Fibroblast of lung (primary cell): Measurements from ENCODE around the gene NEK4. TPM values are rescaled to one million over a fixed set of nuclear protein-coding genes. Genes with fewer than 3 reads are reported as not detected.

ENCODE experiments used
- DNase-seq, 2 donors: peaks; one replicate each; pipeline versions ENCODE4 v3.0.0 to v3.0.0-alpha.2; 2010; ENCODE audit warnings: low read depth in 2 of 2
- H2AFZ ChIP-seq: 2 replicates; pipeline ENCODE4 v1.5.1; 2012; ENCODE audit warnings: low read length, control low read depth, inconsistent platforms
- H3K27ac ChIP-seq: 2 replicates; pipeline ENCODE4 v1.5.1; 2011; ENCODE audit warnings: low read length, control low read depth; ENCODE audit not compliant: insufficient read depth
- H3K27me3 ChIP-seq: 2 replicates; pipeline ENCODE4 v1.5.1; 2011; ENCODE audit warnings: mild to moderate bottlenecking, low read length; ENCODE audit not compliant: control insufficient read depth, insufficient read depth
- H3K36me3 ChIP-seq: 2 replicates; pipeline ENCODE4 v1.5.1; 2011; ENCODE audit warnings: low read length; ENCODE audit not compliant: control insufficient read depth, insufficient read depth
- H3K4me1 ChIP-seq: 2 replicates; pipeline ENCODE4 v1.5.1; 2011; ENCODE audit warnings: low read length; ENCODE audit not compliant: control insufficient read depth, insufficient read depth; ENCODE audit errors: extremely low read depth
- H3K4me2 ChIP-seq: 2 replicates; pipeline ENCODE4 v1.5.1; 2011; ENCODE audit warnings: low read length, control low read depth; ENCODE audit not compliant: insufficient read depth; ENCODE audit errors: extremely low read depth
- H3K4me3 ChIP-seq, 4 experiments: fragments of 200-600 bp in 1 of 4; sonication (generic) in 1 of 4; replicated peaks in 1 of 4; 2 replicates each; pipeline ENCODE4 v1.5.1; 2011 to 2016; ENCODE audit warnings: low read length in 4 of 4, low read depth in 3 of 4, mild to moderate bottlenecking in 3 of 4, control low read depth in 2 of 4, inconsistent platforms in 1 of 4, mixed read lengths in 1 of 4; ENCODE audit not compliant: insufficient read depth in 1 of 4; ENCODE audit errors: control extremely low read depth in 1 of 4
- H3K79me2 ChIP-seq: 2 replicates; pipeline ENCODE4 v1.5.1; 2012; ENCODE audit warnings: mild to moderate bottlenecking, low read length, inconsistent platforms; ENCODE audit not compliant: control insufficient read depth, insufficient read depth
- H3K9ac ChIP-seq: 2 replicates; pipeline ENCODE4 v1.5.1; 2011; ENCODE audit warnings: mild to moderate bottlenecking, low read length, control low read depth; ENCODE audit not compliant: insufficient read depth
- H3K9me3 ChIP-seq: 2 replicates; pipeline ENCODE4 v1.5.1; 2012; ENCODE audit warnings: low read depth, low read length; ENCODE audit not compliant: control insufficient read depth, insufficient read depth
- H4K20me1 ChIP-seq: 2 replicates; pipeline ENCODE4 v1.5.1; 2011; ENCODE audit warnings: low read length; ENCODE audit not compliant: control insufficient read depth, insufficient read depth; ENCODE audit errors: extremely low read depth
- CTCF ChIP-seq, 2 donors: IDR thresholded peaks in 1 of 2; conservative IDR thresholded peaks in 1 of 2; 1 replicate in 1 of 2; 2 replicates in 1 of 2; pipeline ENCODE4 v1.5.1; 2011 to 2012; ENCODE audit warnings: low read length in 2 of 2, control low read depth in 1 of 2, inconsistent platforms in 1 of 2, low read depth in 1 of 2, mild to moderate bottlenecking in 1 of 2
- EZH2 ChIP-seq: IDR thresholded peaks from 2 replicates; pipeline ENCODE4 v1.5.1; 2012; ENCODE audit warnings: low read length, control low read depth, mild to moderate bottlenecking; ENCODE audit errors: missing control alignments
- polyA plus RNA-seq, 2 donors: library from polyadenylated mRNA; depleted of rRNA in 1 of 2; stranded (reverse) in 1 of 2; unstranded in 1 of 2; fragments of >200 nt; gene quantifications; 2 replicates each; pipeline ENCODE4 v1.2.1, GENCODE V29; 2011 to 2012; ENCODE audit warnings: missing spikeins in 1 of 2
- total RNA-seq: library from RNA; depleted of rRNA; stranded (reverse); fragments of >200 nt; gene quantifications from 2 replicates; pipeline ENCODE4 v1.2.1, GENCODE V29; 2014

NEK4 gene
- total and polyA plus RNA-seq, 2 donors (not counting 1 experiment from before 2014, with no cell fraction given), result 16.0 to 24.9 TPM

DNA sequence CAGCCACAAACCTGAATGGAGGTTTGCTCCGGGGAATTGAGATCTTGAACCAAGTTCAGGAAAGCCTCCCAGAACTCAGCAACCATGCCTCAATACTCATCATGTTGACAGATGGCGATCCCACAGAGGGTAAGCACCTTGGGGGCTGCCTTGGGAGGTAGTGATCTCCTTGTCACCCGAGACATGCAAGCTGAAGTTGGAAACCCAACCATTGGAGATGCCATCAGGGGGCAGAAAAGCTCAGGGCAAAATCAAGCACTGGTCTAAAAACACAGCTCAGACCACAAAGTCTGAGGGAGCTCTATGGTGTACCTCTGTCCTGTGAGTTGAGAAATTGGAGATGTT is 12.4 kb upstream of the NEK4 start:
- Histone ChIP-seq H3K27ac (no peak overlapping the region), H4K20me1 (no peaks in the 10 kb centered on the region), H3K36me3 (no peaks in the 10 kb centered on the region), H3K4me3 (no peak overlapping the region), H3K9me3 (no peaks in the 10 kb centered on the region), H3K4me1 (no peaks in the 10 kb centered on the region), H3K79me2 (no peaks in the 10 kb centered on the region), H2AFZ (no peak overlapping the region), H3K4me2 (no peak overlapping the region), H3K9ac (no peak overlapping the region), H3K27me3 (peaks cover 20% of the 10 kb centered on the region)
- DNase-seq, result peak in 1 of 2 donors; percentile 4
- no peak for TF ChIP-seq CTCF (conservative IDR thresholded peaks at IDR 0.05 in 1 of 2, IDR thresholded peaks at IDR 0.05 in 1 of 2; ENCODE audit: low read depth in 1 of 2, low read length in 2 of 2)
- TF ChIP-seq EZH2, result no peak

- no peaks in the 10 kb centered on the region for H3K4me1 ChIP-seq
- H3K9me3 ChIP-seq, result no peaks in the 10 kb centered on the region
- peaks cover 20% of the 10 kb centered on the region for H3K27me3 ChIP-seq
- no peak for DNase-seq
- H3K27ac ChIP-seq, result no peak overlapping the region
- no peaks in the 10 kb centered on the region for H3K36me3 ChIP-seq
- TF ChIP-seq CTCF (conservative IDR thresholded peaks at IDR 0.05 in 1 of 2, IDR thresholded peaks at IDR 0.05 in 1 of 2; ENCODE audit: low read depth in 1 of 2, low read length in 2 of 2), result no peak
- TF ChIP-seq EZH2, result no peak
- no peak overlapping the region for H3K9ac ChIP-seq
- no peaks in the 10 kb centered on the region for H4K20me1 ChIP-seq
- no peak overlapping the region for H3K4me2 ChIP-seq
- H2AFZ ChIP-seq, result no peak overlapping the region
- no peak overlapping the region for H3K4me3 ChIP-seq
- H3K79me2 ChIP-seq, result no peaks in the 10 kb centered on the region
These were observed 11.9 kb upstream of the NEK4 start for GRCh38 chr3:52782412-52783210.

DNA sequence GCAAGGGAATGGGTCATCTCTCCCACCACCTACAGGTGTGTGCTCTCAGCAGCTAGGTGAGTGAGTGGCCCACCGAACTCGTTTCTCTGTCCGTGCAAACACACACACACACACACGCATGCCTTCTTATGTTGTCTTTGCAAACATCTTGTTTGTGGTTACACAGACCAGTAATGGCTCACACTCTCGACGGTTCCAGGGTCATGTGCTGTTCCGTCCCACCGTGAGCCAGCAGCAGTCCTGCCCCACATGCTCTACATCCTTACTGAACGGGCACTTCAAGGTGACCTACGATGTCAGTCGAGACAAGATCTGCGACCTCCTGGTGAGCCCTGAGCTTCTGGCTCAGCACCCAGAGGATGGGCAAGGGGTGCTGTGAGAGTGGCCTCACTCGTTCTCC is 11.0 kb upstream of the NEK4 start:
- H3K4me3 ChIP-seq, result no peak overlapping the region

More for the DNA sequence above, 11.0 kb upstream of the NEK4 start:
- H4K20me1 ChIP-seq, result no peaks in the 10 kb centered on the region
- H3K27me3 ChIP-seq, result peaks cover 20% of the 10 kb centered on the region
- H2AFZ ChIP-seq, result no peak overlapping the region
- H3K9ac ChIP-seq, result no peak overlapping the region
- no peak overlapping the region for H3K27ac ChIP-seq
- no peaks in the 10 kb centered on the region for H3K4me1 ChIP-seq
- H3K79me2 ChIP-seq, result no peaks in the 10 kb centered on the region
- H3K36me3 ChIP-seq, result no peaks in the 10 kb centered on the region
- no peak for TF ChIP-seq CTCF (conservative IDR thresholded peaks at IDR 0.05 in 1 of 2, IDR thresholded peaks at IDR 0.05 in 1 of 2; ENCODE audit: low read depth in 1 of 2, low read length in 2 of 2)
- TF ChIP-seq EZH2, result no peak
- no peaks in the 10 kb centered on the region for H3K9me3 ChIP-seq
- H3K4me2 ChIP-seq, result no peak overlapping the region
- no peak for DNase-seq
